Measurements from ENCODE around the gene MARCHF3.

GRCh38 chr5:126937771-126938170 lies 92.6 kb downstream of the MARCHF3 start:
- TF ChIP-seq NR3C1 (CRISPR knock-in tag; conservative IDR thresholded peaks at IDR 0.05; ENCODE audit: low read depth) (no peak), CREB1 (CRISPR knock-in tag; IDR thresholded peaks at IDR 0.05) (no peak), SP1 (CRISPR knock-in tag; conservative IDR thresholded peaks at IDR 0.05) (no peak), ZNF121 (CRISPR knock-in tag; IDR thresholded peaks at IDR 0.05) (no peak), PREB (CRISPR knock-in tag; IDR thresholded peaks at IDR 0.05; ENCODE audit: borderline replicate concordance) (no peak), NR2C2 (CRISPR knock-in tag; IDR thresholded peaks at IDR 0.05) (no peak), NFYB (CRISPR knock-in tag; conservative IDR thresholded peaks at IDR 0.05; ENCODE audit: low read depth) (no peak)
- TF ChIP-seq, protein P1, sequence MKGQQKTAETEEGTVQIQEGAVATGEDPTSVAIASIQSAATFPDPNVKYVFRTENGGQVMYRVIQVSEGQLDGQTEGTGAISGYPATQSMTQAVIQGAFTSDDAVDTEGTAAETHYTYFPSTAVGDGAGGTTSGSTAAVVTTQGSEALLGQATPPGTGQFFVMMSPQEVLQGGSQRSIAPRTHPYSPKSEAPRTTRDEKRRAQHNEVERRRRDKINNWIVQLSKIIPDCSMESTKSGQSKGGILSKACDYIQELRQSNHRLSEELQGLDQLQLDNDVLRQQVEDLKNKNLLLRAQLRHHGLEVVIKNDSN (CRISPR knock-in tag; IDR thresholded peaks at IDR 0.05): no peak
- TF ChIP-seq, protein P2, sequence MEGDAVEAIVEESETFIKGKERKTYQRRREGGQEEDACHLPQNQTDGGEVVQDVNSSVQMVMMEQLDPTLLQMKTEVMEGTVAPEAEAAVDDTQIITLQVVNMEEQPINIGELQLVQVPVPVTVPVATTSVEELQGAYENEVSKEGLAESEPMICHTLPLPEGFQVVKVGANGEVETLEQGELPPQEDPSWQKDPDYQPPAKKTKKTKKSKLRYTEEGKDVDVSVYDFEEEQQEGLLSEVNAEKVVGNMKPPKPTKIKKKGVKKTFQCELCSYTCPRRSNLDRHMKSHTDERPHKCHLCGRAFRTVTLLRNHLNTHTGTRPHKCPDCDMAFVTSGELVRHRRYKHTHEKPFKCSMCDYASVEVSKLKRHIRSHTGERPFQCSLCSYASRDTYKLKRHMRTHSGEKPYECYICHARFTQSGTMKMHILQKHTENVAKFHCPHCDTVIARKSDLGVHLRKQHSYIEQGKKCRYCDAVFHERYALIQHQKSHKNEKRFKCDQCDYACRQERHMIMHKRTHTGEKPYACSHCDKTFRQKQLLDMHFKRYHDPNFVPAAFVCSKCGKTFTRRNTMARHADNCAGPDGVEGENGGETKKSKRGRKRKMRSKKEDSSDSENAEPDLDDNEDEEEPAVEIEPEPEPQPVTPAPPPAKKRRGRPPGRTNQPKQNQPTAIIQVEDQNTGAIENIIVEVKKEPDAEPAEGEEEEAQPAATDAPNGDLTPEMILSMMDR (IDR thresholded peaks at IDR 0.05): no peak

Data from WTC11 (cell line).